GM23338 (cell line): Measurements from ENCODE around the gene SLC8A3. TPM values are rescaled to one million over a fixed set of nuclear protein-coding genes. Genes with fewer than 3 reads are reported as not detected.

ENCODE experiments used
- ATAC-seq: fragments of 200-7000 bp; cut with Tn5 transposase; 3 replicates; pipeline ENCODE4 v1.9.1; 2020
- DNase-seq: peaks from one replicate; pipeline ENCODE4 v3.0.0-alpha.2; 2015; ENCODE audit warnings: low spot score
- H2AFZ ChIP-seq: fragments of 200-600 bp; sonication (generic); 2 replicates; pipeline ENCODE4 v1.8.0; 2016; ENCODE audit warnings: antibody characterized with exemption, mild to moderate bottlenecking, moderate library complexity
- H3F3A ChIP-seq: fragments of 200-600 bp; sonication (generic); replicated peaks from 2 replicates; pipeline ENCODE4 v1.8.0; 2017; ENCODE audit warnings: antibody characterized with exemption, mixed run types, low read depth
- H3K27ac ChIP-seq: fragments of 200-600 bp; sonication (generic); 2 replicates; pipeline ENCODE4 v1.6.1; 2016; ENCODE audit warnings: low read depth
- H3K27me3 ChIP-seq: fragments of 200-600 bp; sonication (generic); 2 replicates; pipeline ENCODE4 v1.8.0; 2016; ENCODE audit warnings: mild to moderate bottlenecking, mixed run types, moderate library complexity; ENCODE audit not compliant: insufficient read depth
- H3K36me3 ChIP-seq: fragments of 200-600 bp; sonication (generic); 2 replicates; pipeline ENCODE4 v1.8.0; 2016; ENCODE audit warnings: mild to moderate bottlenecking; ENCODE audit not compliant: insufficient read depth
- H3K4me1 ChIP-seq: fragments of 200-600 bp; sonication (generic); 2 replicates; pipeline ENCODE4 v1.8.0; 2016; ENCODE audit warnings: mild to moderate bottlenecking, moderate library complexity; ENCODE audit not compliant: insufficient read depth
- H3K4me2 ChIP-seq: fragments of 200-600 bp; sonication (generic); 2 replicates; pipeline ENCODE4 v1.7.1; 2017; ENCODE audit warnings: mixed run types
- H3K4me3 ChIP-seq: fragments of 200-600 bp; sonication (generic); 2 replicates; pipeline ENCODE4 v1.6.1; 2016; ENCODE audit warnings: mixed run types
- H3K79me2 ChIP-seq: fragments of 200-600 bp; sonication (generic); replicated peaks from 2 replicates; pipeline ENCODE4 v1.8.0; 2017; ENCODE audit warnings: mild to moderate bottlenecking; ENCODE audit not compliant: insufficient read depth
- H3K9me2 ChIP-seq: fragments of 200-600 bp; sonication (generic); 2 replicates; pipeline ENCODE4 v1.8.0; 2017; ENCODE audit not compliant: insufficient read depth
- H4K20me1 ChIP-seq: fragments of 200-600 bp; sonication (generic); replicated peaks from 2 replicates; pipeline ENCODE4 v1.8.0; 2017; ENCODE audit warnings: mild to moderate bottlenecking; ENCODE audit not compliant: insufficient read depth
- H3K27ac Mint-ChIP-seq: 2 replicates; pipeline ENCODE4 v1.8.0; 2020; ENCODE audit warnings: inconsistent platforms, mild to moderate bottlenecking, moderate library complexity, mixed read lengths
- H3K27me3 Mint-ChIP-seq: 3 replicates; pipeline ENCODE4 v1.8.0; 2022; ENCODE audit warnings: low read depth, mild to moderate bottlenecking, moderate library complexity, mixed read lengths, inconsistent platforms; ENCODE audit not compliant: insufficient read depth, poor library complexity
- H3K36me3 Mint-ChIP-seq: 3 replicates; pipeline ENCODE4 v1.8.0; 2021; ENCODE audit warnings: low read depth, mild to moderate bottlenecking, inconsistent platforms, moderate library complexity, mixed read lengths
- H3K4me1 Mint-ChIP-seq: 3 replicates; pipeline ENCODE4 v1.8.0; 2020; ENCODE audit warnings: mild to moderate bottlenecking, inconsistent platforms, mixed read lengths
- H3K4me3 Mint-ChIP-seq: 3 replicates; pipeline ENCODE4 v1.8.0; 2021; ENCODE audit warnings: moderate library complexity, mild to moderate bottlenecking, inconsistent platforms, mixed read lengths
- H3K9me3 Mint-ChIP-seq: 3 replicates; pipeline ENCODE4 v1.8.0; 2020; ENCODE audit warnings: moderate library complexity, mild to moderate bottlenecking, inconsistent platforms, mixed read lengths
- CREB1 ChIP-seq: fragments of 250-450 bp; sonication (Bioruptor Pico); IDR thresholded peaks from 2 replicates; pipeline ENCODE4 v1.5.0; 2020; ENCODE audit warnings: low read depth, mild to moderate bottlenecking, moderate library complexity
- EZH2phosphoT487 ChIP-seq: fragments of 200-600 bp; sonication (generic); IDR thresholded peaks from one replicate; pipeline ENCODE4 v1.8.1; 2018; ENCODE audit warnings: antibody characterized with exemption; ENCODE audit not compliant: unreplicated experiment
- NANOG ChIP-seq: IDR thresholded peaks from 2 replicates; pipeline ENCODE4 v1.6.1; 2016; ENCODE audit warnings: antibody characterized with exemption, borderline replicate concordance
- POLR2AphosphoS5 ChIP-seq: IDR thresholded peaks from 2 replicates; pipeline ENCODE4 v1.6.1; 2016; ENCODE audit warnings: antibody characterized with exemption, low read depth
- STAT1 ChIP-seq: IDR thresholded peaks from one replicate; pipeline ENCODE4 v1.6.1; 2016; ENCODE audit warnings: antibody characterized with exemption; ENCODE audit not compliant: unreplicated experiment
- ZNF114 ChIP-seq: fragments of 250-450 bp; sonication (Bioruptor Pico); IDR thresholded peaks from 2 replicates; pipeline ENCODE4 v1.5.0; 2020; ENCODE audit warnings: mild to moderate bottlenecking, moderate library complexity
- polyA plus RNA-seq: library from polyadenylated mRNA; unstranded; fragments of >200 nt; fragmentation: Nextera tagmentation; extraction: Ambion mirVana; gene quantifications from 2 replicates; pipeline ENCODE4 v1.2.1, GENCODE V29; 2016
- total RNA-seq: library from RNA; depleted of rRNA; stranded (reverse); fragments of >200 nt; shearing (Covaris generic); gene quantifications from 2 replicates; pipeline ENCODE4 v1.2.3, GENCODE V29; 2014
- TF ChIP-seq, protein P1 (sequence below): fragments of 250-450 bp; sonication (Bioruptor Pico); IDR thresholded peaks from 2 replicates; pipeline ENCODE4 v1.5.0; 2020; ENCODE audit warnings: mild to moderate bottlenecking, moderate library complexity

The SLC8A3 gene
- total and polyA plus RNA-seq, 2 experiments from 2014 or later, result 0.82 to 2.0 TPM

DNA sequence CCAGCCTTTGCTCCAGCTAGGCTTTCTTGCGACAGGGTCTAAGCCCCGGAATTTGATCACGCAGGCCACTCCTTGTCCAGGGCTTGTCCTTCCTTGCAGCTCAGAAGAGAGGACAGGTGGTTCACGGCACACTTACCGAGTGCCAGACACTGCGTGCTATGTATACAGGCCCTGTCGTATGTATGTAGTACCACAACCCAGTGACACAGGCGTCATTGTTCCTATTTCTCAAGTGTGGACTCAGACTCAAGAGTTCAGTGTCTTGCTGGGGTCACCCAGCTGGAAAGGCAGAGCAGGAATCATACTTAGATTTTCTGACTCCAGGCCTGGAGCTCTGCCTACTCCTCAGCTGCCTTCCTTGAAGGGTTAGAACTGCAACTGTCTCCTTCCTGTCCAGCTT, 155.6 kb downstream of the SLC8A3 start:
- Mint-ChIP-seq H3K36me3 (no peaks in the 10 kb centered on the region), H3K4me3 (no peak overlapping the region), H3K27ac (no peak overlapping the region), H3K27me3 (peaks cover 10% of the 10 kb centered on the region), H3K4me1 (peaks cover 18% of the 10 kb centered on the region), H3K9me3 (no peaks in the 10 kb centered on the region)
- no peaks in the 10 kb centered on the region for H3K27me3 ChIP-seq
- no peak for DNase-seq
- H3F3A ChIP-seq, result no peaks in the 10 kb centered on the region
- no peak overlapping the region for H3K27ac ChIP-seq
- H4K20me1 ChIP-seq, result no peaks in the 10 kb centered on the region
- H3K4me3 ChIP-seq, result no peak overlapping the region
- H3K79me2 ChIP-seq, result no peaks in the 10 kb centered on the region
- H3K4me2 ChIP-seq, result peak overlapping the region; percentile 13; the same call in 1 of the 2 replicates
- no peak for ATAC-seq
- peaks cover 15% of the 10 kb centered on the region for H3K9me2 ChIP-seq
- H2AFZ ChIP-seq, result peak overlapping the region; percentile 63; the same call in 1 of the 2 replicates
- H3K36me3 ChIP-seq, result no peaks in the 10 kb centered on the region
- no peak for TF ChIP-seq POLR2AphosphoS5
- TF ChIP-seq EZH2phosphoT487, result no peak
- TF ChIP-seq ZNF114 (CRISPR knock-in tag), result no peak
- no peak for TF ChIP-seq NANOG
- H3K4me1 ChIP-seq, result 0 out of 2 replicates have a peak, but pooled peaks cover 6% of the 10 kb centered on the region

DNA sequence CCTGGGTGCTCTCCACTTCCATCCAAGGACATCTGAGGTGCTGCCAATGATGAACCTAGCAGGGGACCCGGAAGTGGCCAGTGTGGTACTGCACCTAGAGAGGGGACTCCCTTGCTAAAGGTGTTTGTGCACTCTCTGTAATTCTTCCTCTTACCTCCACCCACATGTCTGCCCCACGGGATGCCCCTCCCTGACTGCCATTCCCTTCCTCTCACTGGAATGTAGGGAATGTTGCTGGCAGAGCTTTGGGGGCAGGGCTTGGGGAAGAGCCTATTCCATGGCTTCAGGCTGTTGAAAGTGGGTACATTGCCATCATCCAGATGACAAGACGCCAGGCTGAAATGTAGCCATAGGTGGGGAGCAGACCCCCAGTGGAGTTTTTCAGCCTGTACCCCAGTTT, 156.3 kb downstream of the SLC8A3 start:
- Mint-ChIP-seq H3K27ac (peak overlapping the region; percentile 72; the same call in 1 of the 2 replicates), H3K4me3 (no peak overlapping the region), H3K4me1 (peaks cover 18% of the 10 kb centered on the region), H3K27me3 (peaks cover 10% of the 10 kb centered on the region), H3K36me3 (no peaks in the 10 kb centered on the region), H3K9me3 (no peaks in the 10 kb centered on the region)
- TF ChIP-seq CREB1 (CRISPR knock-in tag) (no peak), STAT1 (no peak), NANOG (no peak)
- TF ChIP-seq, protein P1, sequence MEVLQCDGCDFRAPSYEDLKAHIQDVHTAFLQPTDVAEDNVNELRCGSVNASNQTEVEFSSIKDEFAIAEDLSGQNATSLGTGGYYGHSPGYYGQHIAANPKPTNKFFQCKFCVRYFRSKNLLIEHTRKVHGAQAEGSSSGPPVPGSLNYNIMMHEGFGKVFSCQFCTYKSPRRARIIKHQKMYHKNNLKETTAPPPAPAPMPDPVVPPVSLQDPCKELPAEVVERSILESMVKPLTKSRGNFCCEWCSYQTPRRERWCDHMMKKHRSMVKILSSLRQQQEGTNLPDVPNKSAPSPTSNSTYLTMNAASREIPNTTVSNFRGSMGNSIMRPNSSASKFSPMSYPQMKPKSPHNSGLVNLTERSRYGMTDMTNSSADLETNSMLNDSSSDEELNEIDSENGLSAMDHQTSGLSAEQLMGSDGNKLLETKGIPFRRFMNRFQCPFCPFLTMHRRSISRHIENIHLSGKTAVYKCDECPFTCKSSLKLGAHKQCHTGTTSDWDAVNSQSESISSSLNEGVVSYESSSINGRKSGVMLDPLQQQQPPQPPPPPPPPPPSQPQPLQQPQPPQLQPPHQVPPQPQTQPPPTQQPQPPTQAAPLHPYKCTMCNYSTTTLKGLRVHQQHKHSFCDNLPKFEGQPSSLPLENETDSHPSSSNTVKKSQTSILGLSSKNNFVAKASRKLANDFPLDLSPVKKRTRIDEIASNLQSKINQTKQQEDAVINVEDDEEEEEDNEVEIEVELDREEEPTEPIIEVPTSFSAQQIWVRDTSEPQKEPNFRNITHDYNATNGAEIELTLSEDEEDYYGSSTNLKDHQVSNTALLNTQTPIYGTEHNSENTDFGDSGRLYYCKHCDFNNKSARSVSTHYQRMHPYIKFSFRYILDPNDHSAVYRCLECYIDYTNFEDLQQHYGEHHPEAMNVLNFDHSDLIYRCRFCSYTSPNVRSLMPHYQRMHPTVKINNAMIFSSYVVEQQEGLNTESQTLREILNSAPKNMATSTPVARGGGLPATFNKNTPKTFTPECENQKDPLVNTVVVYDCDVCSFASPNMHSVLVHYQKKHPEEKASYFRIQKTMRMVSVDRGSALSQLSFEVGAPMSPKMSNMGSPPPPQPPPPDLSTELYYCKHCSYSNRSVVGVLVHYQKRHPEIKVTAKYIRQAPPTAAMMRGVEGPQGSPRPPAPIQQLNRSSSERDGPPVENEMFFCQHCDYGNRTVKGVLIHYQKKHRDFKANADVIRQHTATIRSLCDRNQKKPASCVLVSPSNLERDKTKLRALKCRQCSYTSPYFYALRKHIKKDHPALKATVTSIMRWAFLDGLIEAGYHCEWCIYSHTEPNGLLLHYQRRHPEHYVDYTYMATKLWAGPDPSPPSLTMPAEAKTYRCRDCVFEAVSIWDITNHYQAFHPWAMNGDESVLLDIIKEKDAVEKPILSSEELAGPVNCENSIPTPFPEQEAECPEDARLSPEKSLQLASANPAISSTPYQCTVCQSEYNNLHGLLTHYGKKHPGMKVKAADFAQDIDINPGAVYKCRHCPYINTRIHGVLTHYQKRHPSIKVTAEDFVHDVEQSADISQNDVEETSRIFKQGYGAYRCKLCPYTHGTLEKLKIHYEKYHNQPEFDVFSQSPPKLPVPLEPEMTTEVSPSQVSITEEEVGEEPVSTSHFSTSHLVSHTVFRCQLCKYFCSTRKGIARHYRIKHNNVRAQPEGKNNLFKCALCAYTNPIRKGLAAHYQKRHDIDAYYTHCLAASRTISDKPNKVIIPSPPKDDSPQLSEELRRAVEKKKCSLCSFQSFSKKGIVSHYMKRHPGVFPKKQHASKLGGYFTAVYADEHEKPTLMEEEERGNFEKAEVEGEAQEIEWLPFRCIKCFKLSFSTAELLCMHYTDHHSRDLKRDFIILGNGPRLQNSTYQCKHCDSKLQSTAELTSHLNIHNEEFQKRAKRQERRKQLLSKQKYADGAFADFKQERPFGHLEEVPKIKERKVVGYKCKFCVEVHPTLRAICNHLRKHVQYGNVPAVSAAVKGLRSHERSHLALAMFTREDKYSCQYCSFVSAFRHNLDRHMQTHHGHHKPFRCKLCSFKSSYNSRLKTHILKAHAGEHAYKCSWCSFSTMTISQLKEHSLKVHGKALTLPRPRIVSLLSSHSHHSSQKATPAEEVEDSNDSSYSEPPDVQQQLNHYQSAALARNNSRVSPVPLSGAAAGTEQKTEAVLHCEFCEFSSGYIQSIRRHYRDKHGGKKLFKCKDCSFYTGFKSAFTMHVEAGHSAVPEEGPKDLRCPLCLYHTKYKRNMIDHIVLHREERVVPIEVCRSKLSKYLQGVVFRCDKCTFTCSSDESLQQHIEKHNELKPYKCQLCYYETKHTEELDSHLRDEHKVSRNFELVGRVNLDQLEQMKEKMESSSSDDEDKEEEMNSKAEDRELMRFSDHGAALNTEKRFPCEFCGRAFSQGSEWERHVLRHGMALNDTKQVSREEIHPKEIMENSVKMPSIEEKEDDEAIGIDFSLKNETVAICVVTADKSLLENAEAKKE (CRISPR knock-in tag), result peak; percentile 68
- H3K4me1 ChIP-seq, result 0 out of 2 replicates have a peak, but pooled peaks cover 6% of the 10 kb centered on the region
- no peaks in the 10 kb centered on the region for H4K20me1 ChIP-seq
- no peak overlapping the region for H3K4me3 ChIP-seq
- DNase-seq (peak; percentile 75), ATAC-seq (peak; percentile 80)
- H3K9me2 ChIP-seq, result peaks cover 9% of the 10 kb centered on the region
- H3K27me3 ChIP-seq, result no peaks in the 10 kb centered on the region
- peak overlapping the region; percentile 63; the same call in 1 of the 2 replicates for H2AFZ ChIP-seq
- no peaks in the 10 kb centered on the region for H3K36me3 ChIP-seq
- H3K27ac ChIP-seq, result no peak overlapping the region
- peak overlapping the region; percentile 13; the same call in 1 of the 2 replicates for H3K4me2 ChIP-seq
- no peaks in the 10 kb centered on the region for H3F3A ChIP-seq
- no peaks in the 10 kb centered on the region for H3K79me2 ChIP-seq
